Epithelial cell of proximal tubule (primary cell): ENCODE results near the gene PLXNA2. TPM values are rescaled to one million over a fixed set of nuclear protein-coding genes. Genes with fewer than 3 reads are reported as not detected.

Experiments used
- DNase-seq: peaks from one replicate; pipeline ENCODE4 v3.0.0-alpha.2; 2011; ENCODE audit warnings: low read depth
- H3K4me3 ChIP-seq: 2 replicates; pipeline ENCODE4 v1.5.1; 2011; ENCODE audit warnings: low read depth, mild to moderate bottlenecking, low read length
- total RNA-seq: library from RNA; depleted of rRNA; stranded (reverse); fragments of >200 nt; gene quantifications from 2 replicates; pipeline ENCODE4 v1.2.3, GENCODE V29; 2015
- TF ChIP-seq, protein P1 (sequence below): conservative IDR thresholded peaks from 2 replicates; pipeline ENCODE4 v1.5.1; 2012; ENCODE audit warnings: low read depth, mild to moderate bottlenecking, low read length

The PLXNA2 gene
- total RNA-seq, 1 donor from 2014 or later: 5.7 TPM

DNA sequence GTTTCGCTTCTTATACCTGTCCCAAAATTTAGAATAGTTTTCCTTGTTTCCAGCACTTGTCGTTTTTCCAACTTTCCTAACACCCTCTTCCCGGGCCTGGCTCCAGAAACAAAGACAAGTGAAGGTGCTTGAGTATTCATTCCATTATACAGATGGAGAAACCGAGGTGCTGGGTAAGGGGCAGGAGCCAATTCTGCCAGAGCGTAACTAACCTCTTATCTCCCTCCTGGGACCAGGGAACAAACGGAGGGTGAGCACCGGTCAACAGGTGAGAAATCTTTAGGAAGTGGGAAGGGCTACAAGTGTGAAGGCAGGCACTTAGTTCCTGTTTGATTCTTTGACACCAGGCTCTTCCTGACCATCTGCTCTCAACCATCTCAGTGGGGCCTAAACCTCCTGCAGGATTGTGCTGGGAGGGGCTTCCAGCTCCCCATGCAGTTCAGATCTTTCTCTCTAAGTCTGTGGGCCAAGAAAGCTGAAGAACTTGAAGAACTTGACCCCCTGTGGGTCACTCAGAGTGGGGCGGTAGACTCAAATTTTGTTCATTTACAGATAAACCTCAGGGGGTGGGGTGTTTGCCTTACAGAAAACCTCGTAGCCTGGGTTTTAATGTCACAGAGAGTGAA is 8.7 kb downstream of the PLXNA2 start:
- TF ChIP-seq, protein P1, sequence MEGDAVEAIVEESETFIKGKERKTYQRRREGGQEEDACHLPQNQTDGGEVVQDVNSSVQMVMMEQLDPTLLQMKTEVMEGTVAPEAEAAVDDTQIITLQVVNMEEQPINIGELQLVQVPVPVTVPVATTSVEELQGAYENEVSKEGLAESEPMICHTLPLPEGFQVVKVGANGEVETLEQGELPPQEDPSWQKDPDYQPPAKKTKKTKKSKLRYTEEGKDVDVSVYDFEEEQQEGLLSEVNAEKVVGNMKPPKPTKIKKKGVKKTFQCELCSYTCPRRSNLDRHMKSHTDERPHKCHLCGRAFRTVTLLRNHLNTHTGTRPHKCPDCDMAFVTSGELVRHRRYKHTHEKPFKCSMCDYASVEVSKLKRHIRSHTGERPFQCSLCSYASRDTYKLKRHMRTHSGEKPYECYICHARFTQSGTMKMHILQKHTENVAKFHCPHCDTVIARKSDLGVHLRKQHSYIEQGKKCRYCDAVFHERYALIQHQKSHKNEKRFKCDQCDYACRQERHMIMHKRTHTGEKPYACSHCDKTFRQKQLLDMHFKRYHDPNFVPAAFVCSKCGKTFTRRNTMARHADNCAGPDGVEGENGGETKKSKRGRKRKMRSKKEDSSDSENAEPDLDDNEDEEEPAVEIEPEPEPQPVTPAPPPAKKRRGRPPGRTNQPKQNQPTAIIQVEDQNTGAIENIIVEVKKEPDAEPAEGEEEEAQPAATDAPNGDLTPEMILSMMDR: no peak
- H3K4me3 ChIP-seq: no peak overlapping the region
- DNase-seq: no peak

DNA sequence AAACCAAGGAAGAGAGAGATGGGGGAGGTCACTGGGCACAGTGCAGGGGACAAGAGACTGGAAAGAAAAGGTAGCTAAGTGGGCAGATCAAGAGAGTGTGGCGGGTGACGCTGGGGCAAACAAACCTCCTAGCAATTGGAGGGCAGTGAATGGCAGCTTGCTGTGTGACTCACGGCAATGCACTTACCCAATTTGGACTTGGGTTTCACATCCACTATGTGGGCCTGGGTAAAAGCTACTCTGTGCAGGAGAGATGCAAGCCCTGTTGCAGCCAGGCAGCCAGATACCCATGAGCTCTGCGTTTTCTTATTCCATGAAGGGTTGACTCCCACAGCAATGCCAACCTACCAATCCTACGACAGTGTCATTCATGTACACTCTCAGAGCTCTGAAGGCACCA is 9.5 kb downstream of the PLXNA2 start:
- H3K4me3 ChIP-seq: no peak overlapping the region
- TF ChIP-seq, protein P1: no peak
- DNase-seq: no peak

DNA sequence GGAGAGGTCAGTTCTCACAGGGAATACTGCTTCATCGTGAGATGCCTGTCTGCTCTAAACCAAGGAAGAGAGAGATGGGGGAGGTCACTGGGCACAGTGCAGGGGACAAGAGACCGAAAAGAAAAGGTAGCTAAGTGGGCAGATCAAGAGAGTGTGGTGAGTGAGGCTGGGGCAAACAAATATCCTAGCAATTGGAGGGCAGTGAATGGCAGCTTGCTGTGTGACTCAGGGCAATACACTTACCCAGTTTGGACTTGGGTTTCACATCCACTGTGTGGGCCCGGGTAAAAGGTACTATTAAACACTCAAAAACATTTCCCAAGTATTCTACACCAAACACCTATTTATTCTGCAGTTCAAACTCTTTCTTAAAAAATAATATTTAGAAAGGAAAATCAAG is 10.2 kb downstream of the PLXNA2 start:
- TF ChIP-seq, protein P1: no peak
- no peak overlapping the region for H3K4me3 ChIP-seq
- no peak for DNase-seq

DNA sequence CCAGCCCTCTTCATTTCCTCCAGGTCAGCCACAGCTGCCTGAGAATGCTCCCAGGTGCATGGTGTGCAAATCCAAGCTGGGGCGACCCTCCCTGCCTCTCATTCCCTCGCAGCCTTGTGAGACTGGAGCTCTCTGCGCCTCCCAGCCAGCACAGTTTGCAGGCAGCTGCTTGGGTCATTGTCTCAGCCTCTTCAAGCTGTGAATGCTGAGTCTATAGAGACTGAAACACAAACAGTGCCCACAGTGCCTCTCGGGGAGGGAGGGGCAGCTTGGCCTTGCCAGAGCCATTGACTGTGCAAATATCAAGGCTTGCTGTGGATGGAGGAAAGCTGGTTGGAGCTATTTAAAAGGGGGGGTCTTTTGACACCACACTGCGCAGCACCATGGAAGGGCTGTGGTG is 10.6 kb downstream of the PLXNA2 start:
- TF ChIP-seq, protein P1: no peak
- DNase-seq: no peak
- no peak overlapping the region for H3K4me3 ChIP-seq

DNA sequence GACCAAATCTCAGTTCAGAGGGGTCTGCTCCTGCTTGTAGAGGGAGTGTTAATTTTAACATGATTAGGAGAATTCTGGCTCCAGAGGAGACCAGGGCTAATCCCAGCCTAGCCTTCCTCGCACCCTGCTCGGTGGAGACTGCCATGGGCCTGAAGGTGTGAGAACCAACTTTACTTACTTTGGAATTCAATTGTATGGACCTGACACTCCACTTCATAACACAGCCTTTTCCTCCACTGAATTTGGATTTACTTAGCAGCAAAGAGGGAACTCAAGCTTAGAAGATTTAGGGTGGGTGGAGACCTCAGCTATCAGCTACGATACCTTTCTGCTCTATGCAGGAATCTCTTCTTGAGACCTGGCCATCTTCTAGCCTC is 11.5 kb downstream of the PLXNA2 start:
- H3K4me3 ChIP-seq: no peak overlapping the region
- TF ChIP-seq, protein P1: no peak
- no peak for DNase-seq

DNA sequence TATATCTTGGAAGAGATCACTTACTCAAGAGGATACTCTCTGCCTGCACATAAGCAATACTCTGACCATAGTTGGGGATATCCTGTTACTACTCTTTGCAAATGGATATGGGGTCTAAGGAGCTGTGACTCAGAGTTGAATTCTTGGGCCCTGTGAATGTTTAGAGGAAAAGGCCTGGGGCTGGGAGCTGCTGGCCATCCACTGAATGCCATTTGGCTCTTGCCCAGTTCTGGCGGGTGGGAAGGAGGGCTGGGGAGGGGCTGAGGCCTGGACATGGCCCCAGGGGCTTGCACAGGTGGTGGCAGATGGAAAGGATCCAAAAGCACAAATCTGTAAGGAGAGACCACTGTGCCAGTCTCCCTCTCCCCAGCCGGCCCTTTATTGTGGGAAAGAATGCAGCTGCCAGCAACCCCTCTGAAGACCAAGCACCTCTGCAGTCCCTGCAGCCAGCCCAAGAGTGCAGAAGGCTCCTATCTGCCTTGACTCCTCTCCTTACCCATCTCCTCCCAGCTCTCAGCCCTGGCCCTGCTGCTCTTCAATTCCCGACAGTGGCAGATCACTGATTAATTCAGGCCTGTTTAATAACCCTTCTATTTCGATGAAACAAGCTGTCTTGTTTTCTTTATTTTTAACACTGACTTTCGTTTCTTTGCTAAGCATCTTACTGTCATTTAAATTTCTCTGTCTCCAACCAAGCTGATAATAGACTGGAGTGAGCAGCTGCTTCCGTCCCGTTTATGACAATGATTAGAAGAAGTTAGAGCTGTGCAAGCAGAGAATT is 12.1 kb downstream of the PLXNA2 start:
- TF ChIP-seq, protein P1: no peak
- no peak for DNase-seq
- no peak overlapping the region for H3K4me3 ChIP-seq
